ENCODE measurements around the gene MMP13. TPM values are rescaled to one million over a fixed set of nuclear protein-coding genes. Genes with fewer than 3 reads are reported as not detected.

Gene MMP13
- total and polyA plus RNA-seq, 12 donors: not detected

- H3K4me1 ChIP-seq: no peaks in the 10 kb centered on the region
- no peak for TF ChIP-seq CTCF (IDR thresholded peaks at IDR 0.05)
- H3K27me3 ChIP-seq: no peaks in the 10 kb centered on the region
- WGBS, 2 donors: 72 to 77% methylated on average over 5 of the region's 5 CpGs
- no peaks in the 10 kb centered on the region for H3K9me3 ChIP-seq
- DNase-seq: no peak
- no peak for ATAC-seq
- H3K27ac ChIP-seq: no peak overlapping the region
- no peak overlapping the region for H3K4me3 ChIP-seq
- intact Hi-C loops (cut with DNase I): no loop called here
- H3K36me3 ChIP-seq: no peaks in the 10 kb centered on the region
Observed at GRCh38 chr11:102989379-102990047, 34.0 kb upstream of the MMP13 start.

DNA sequence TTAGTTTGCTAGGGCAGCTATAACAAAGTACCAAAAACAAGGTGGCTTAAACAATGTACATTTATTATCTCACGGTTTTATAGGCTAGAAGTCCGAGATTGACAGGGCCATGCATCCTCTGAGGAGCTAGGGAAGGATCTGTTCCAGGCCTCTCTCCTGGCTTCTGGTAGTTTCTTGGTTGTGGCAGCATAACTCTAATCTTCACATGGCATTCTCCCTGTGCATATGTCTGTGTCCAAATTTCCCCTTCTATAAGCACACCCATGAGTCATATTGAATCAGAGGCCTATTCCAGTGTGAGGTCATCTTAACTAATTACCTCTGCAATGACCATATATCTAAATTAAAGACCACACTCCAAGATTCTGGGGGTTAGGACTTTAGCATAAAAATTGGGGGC, 31.3 kb upstream of the MMP13 start:
- DNase-seq (no peak), ATAC-seq (no peak)
- H3K36me3 ChIP-seq: no peaks in the 10 kb centered on the region
- H3K27ac ChIP-seq: no peak overlapping the region
- no peaks in the 10 kb centered on the region for H3K9me3 ChIP-seq
- no peaks in the 10 kb centered on the region for H3K27me3 ChIP-seq
- H3K4me3 ChIP-seq: no peak overlapping the region
- TF ChIP-seq CTCF (IDR thresholded peaks at IDR 0.05): no peak
- WGBS, 2 donors: 75 to 85% methylated on average over 2 of the region's 2 CpGs
- H3K4me1 ChIP-seq: no peaks in the 10 kb centered on the region
- intact Hi-C loops (cut with DNase I): no loop called here

- ATAC-seq (no peak), DNase-seq (no peak)
- no peaks in the 10 kb centered on the region for H3K9me3 ChIP-seq
- WGBS, 2 donors: 80 to 85% methylated on average over 1 of the region's 1 CpG
- H3K36me3 ChIP-seq: no peaks in the 10 kb centered on the region
- intact Hi-C loops (cut with DNase I): no loop called here
- no peak overlapping the region for H3K27ac ChIP-seq
- H3K27me3 ChIP-seq: no peaks in the 10 kb centered on the region
- H3K4me3 ChIP-seq: no peak overlapping the region
- no peak for TF ChIP-seq CTCF (IDR thresholded peaks at IDR 0.05)
- H3K4me1 ChIP-seq: no peaks in the 10 kb centered on the region
Observed at GRCh38 chr11:102985850-102986249, 30.3 kb upstream of the MMP13 start.

DNA sequence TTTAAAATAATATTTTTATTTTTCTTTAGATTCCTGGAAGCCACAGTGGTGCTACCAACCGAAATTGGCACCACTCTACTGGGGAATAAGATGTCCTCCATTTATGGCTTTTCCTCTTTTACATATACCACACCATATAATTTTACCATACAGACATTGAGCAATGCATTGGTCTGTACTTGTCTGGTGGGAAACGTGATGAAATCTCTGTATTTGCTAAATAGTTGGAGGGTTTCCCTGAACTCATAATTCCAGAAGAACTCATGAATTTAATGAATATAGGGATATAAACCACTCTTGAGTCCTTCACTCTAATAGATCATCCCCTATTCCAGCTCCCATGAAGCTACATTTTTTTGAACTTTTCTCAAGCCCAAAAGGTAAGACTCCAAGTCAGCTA, 28.0 kb upstream of the MMP13 start:
- 71 to 76% methylated on average over 2 of the region's 2 CpGs for WGBS, 2 donors

More for the DNA sequence above, 28.0 kb upstream of the MMP13 start:
- no peak for TF ChIP-seq CTCF (IDR thresholded peaks at IDR 0.05)
- intact Hi-C loops (cut with DNase I): no loop called here
- H3K4me1 ChIP-seq: no peaks in the 10 kb centered on the region
- DNase-seq (no peak), ATAC-seq (no peak)
- H3K27ac ChIP-seq: no peak overlapping the region
- no peak overlapping the region for H3K4me3 ChIP-seq
- H3K27me3 ChIP-seq: no peaks in the 10 kb centered on the region
- peaks cover 0 to 9% (median 0%) of the 10 kb centered on the region in 11 donors for H3K9me3 ChIP-seq
- no peaks in the 10 kb centered on the region for H3K36me3 ChIP-seq
